GM12873 (cell line): ENCODE measurements around the gene RSAD1.

Experiments
- CTCF ChIP-seq: IDR thresholded peaks from 2 replicates; pipeline ENCODE4 v1.5.1; 2012; ENCODE audit warnings: low read depth, mild to moderate bottlenecking, moderate library complexity, low read length, control low read depth; ENCODE audit not compliant: insufficient read depth; ENCODE audit errors: missing control alignments

Gene RSAD1

GRCh38 chr17:50440172-50440837 is 38.4 kb upstream of the RSAD1 start:
- TF ChIP-seq CTCF = no peak

DNA sequence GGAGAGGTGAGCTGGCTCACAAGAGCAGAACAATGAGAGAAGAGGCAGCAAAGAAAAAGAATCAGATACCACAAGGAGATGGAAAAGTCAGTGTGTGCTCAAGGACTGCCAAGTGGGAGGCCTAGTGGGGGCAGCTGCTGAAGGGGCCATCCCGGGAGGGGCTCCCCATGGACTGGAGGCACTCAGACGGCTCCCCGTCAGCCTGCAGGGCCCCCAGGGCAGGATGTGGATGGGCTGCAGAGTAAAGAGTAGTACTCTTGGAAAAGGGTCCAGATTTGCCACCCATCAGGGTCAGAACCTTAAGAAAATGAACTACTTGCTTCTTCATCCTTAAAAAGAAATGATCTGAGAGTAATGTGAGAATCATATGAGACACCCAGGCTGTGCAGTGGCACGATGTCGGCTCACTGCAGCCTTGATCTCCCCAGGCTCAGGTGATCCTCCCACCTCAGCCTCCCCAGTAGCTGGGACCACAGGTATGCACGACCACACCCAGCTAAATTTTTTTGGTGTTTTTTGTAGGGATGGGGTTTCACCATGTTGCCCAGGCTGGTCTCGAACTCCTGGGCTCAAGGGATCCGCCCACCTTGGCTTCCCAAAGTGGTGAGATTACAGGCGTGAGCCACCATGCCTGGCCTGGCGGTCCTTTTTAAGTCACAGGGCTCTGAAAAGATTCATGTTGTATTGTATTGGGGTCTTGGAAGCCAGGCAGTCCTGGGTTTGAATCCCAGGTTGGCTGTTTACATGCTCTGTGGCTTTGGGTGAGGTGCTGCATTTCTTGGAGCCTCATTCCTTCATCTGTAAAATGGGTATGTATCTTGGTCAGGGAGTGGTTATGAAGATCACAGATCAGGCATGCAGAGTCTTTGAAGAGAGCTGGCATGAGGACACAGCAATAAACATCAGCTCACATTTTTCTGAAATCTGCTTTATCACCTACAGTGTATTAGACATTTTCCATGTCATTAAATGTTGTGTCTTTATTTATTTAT is 37.5 kb upstream of the RSAD1 start:
- TF ChIP-seq CTCF = no peak

GRCh38 chr17:50443505-50443974 is 35.1 kb upstream of the RSAD1 start:
- no peak for TF ChIP-seq CTCF

- no peak for TF ChIP-seq CTCF
These were observed 33.6 kb upstream of the RSAD1 start for GRCh38 chr17:50444841-50445715.

DNA sequence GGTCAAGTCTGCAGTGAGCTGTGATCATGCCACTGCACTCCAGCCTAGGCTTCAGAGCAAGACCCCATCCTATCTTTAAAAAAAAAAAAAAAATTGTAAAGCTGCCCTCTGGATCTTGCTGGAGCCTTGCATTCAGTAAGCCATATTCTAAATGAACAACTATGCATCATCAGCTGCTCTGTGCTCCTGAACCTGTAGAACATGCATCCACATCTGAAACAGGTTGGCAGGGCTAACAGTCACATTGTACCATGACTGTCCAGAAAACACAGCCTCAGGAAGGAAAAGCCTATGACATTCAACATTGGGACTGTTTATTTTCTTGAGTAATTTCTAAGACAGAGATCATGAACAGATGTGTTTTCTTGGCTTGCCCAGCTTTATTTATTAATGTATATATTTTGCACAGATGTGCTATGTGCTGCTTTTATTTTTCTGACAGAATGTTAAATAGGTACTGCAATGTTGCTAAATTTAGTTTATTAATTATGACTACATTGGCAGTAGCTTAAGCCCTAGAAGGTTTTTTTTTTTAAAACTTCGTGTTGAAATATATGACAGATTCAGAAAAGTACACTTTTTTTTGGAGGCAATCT is 32.8 kb upstream of the RSAD1 start:
- no peak for TF ChIP-seq CTCF

GRCh38 chr17:50447870-50448595 is 30.6 kb upstream of the RSAD1 start:
- no peak for TF ChIP-seq CTCF
